Mucosa of stomach (tissue), 1 donor: ENCODE measurements around the gene NCR1.
"Not testable (repeated sequence)": the region's sequence is repeated elsewhere in the genome, so short reads cannot be mapped to it uniquely, and the experiment has no call there.

ENCODE experiments used
- H3K27me3 ChIP-seq: one replicate; pipeline ENCODE4 v1.7.0; 2013; ENCODE audit warnings: mild to moderate bottlenecking, low read length; ENCODE audit not compliant: control insufficient read depth, insufficient read depth
- H3K36me3 ChIP-seq: one replicate; pipeline ENCODE4 v1.7.0; 2013; ENCODE audit warnings: low read length; ENCODE audit not compliant: control insufficient read depth, insufficient read depth
- H3K4me1 ChIP-seq: one replicate; pipeline ENCODE4 v1.7.0; 2013; ENCODE audit warnings: mild to moderate bottlenecking, low read length; ENCODE audit not compliant: control insufficient read depth, insufficient read depth
- H3K4me3 ChIP-seq: one replicate; pipeline ENCODE4 v1.7.0; 2013; ENCODE audit warnings: low read length
- H3K9ac ChIP-seq: one replicate; pipeline ENCODE4 v1.7.0; 2013; ENCODE audit warnings: mild to moderate bottlenecking, low read length, moderate library complexity
- H3K9me3 ChIP-seq: one replicate; pipeline ENCODE4 v1.7.0; 2013; ENCODE audit warnings: mild to moderate bottlenecking, low read length, moderate library complexity; ENCODE audit not compliant: control insufficient read depth
- donor health status: Pancreatic carcinoma.

NCR1 gene

GRCh38 chr19:54918499-54918898, 12.6 kb downstream of the NCR1 start:
- no peak overlapping the region for H3K9ac ChIP-seq
- no peaks in the 10 kb centered on the region for H3K4me1 ChIP-seq
- no peaks in the 10 kb centered on the region for H3K27me3 ChIP-seq
- H3K36me3 ChIP-seq = no peaks in the 10 kb centered on the region
- no peak overlapping the region for H3K4me3 ChIP-seq
- no peaks in the 10 kb centered on the region for H3K9me3 ChIP-seq

- H3K4me3 ChIP-seq, H3K9me3 ChIP-seq, H3K4me1 ChIP-seq, H3K36me3 ChIP-seq, H3K9ac ChIP-seq, H3K27me3 ChIP-seq: not testable (repeated sequence)
Measured at GRCh38 chr19:54919646-54920563, 14.0 kb downstream of the NCR1 start.

GRCh38 chr19:54921082-54921481, 15.1 kb downstream of the NCR1 start:
- no peak overlapping the region for H3K4me3 ChIP-seq
- H3K9ac ChIP-seq = no peak overlapping the region
- H3K27me3 ChIP-seq = no peaks in the 10 kb centered on the region
- no peaks in the 10 kb centered on the region for H3K36me3 ChIP-seq
- no peaks in the 10 kb centered on the region for H3K9me3 ChIP-seq
- no peaks in the 10 kb centered on the region for H3K4me1 ChIP-seq

DNA sequence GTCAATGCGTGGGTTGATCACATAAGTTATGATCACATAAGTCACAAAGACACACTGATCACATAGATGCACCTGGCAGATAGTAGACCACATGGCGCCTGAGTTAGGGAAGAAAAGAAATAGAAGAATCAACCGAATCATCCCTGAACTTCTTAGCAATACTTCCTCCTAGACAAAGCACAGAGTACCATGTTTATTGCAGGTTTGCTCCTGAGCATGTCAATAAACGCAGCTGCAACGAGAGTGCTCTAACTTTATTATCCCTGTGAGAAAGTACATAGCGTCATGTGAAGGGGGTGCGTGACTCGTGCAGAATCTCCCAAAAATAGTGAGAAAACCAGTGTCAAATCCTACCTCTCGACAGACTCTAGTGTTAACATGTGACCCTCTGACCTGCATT, 17.3 kb downstream of the NCR1 start:
- Histone ChIP-seq H3K36me3 (no peaks in the 10 kb centered on the region), H3K9me3 (no peaks in the 10 kb centered on the region), H3K4me3 (no peak overlapping the region), H3K27me3 (no peaks in the 10 kb centered on the region), H3K9ac (no peak overlapping the region), H3K4me1 (no peaks in the 10 kb centered on the region)

- Histone ChIP-seq H3K9ac (no peak overlapping the region), H3K9me3 (no peaks in the 10 kb centered on the region), H3K4me3 (no peak overlapping the region), H3K4me1 (no peaks in the 10 kb centered on the region), H3K27me3 (no peaks in the 10 kb centered on the region), H3K36me3 (no peaks in the 10 kb centered on the region)
Measured at GRCh38 chr19:54928299-54928698, 22.4 kb downstream of the NCR1 start.

DNA sequence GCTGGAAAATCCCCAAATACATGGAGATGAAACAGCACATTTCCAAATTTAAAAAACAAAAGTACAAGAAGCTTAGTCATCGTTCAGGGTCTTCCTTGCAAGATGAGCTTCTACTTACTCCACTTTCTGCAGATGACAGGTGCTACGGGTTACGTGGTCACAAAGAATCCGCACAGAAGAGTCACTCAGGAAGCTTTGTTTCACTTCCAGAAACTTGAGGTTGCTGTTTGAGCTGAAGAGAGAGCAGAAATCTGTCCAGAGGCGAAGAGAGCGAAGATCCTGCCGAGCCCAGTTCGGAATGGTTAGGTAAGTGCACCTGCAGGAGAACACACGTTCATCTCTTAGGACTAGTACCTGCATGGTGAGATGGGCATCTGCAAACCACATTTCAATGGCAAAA, 32.0 kb downstream of the NCR1 start:
- Histone ChIP-seq H3K27me3 (no peaks in the 10 kb centered on the region), H3K9me3 (no peaks in the 10 kb centered on the region), H3K36me3 (no peaks in the 10 kb centered on the region), H3K4me3 (no peak overlapping the region), H3K4me1 (no peaks in the 10 kb centered on the region), H3K9ac (no peak overlapping the region)

GRCh38 chr19:54938906-54939305, 33.0 kb downstream of the NCR1 start:
- H3K9ac ChIP-seq = no peak overlapping the region
- no peaks in the 10 kb centered on the region for H3K27me3 ChIP-seq
- no peaks in the 10 kb centered on the region for H3K4me1 ChIP-seq
- no peak overlapping the region for H3K4me3 ChIP-seq
- H3K36me3 ChIP-seq = no peaks in the 10 kb centered on the region
- H3K9me3 ChIP-seq = no peaks in the 10 kb centered on the region

DNA sequence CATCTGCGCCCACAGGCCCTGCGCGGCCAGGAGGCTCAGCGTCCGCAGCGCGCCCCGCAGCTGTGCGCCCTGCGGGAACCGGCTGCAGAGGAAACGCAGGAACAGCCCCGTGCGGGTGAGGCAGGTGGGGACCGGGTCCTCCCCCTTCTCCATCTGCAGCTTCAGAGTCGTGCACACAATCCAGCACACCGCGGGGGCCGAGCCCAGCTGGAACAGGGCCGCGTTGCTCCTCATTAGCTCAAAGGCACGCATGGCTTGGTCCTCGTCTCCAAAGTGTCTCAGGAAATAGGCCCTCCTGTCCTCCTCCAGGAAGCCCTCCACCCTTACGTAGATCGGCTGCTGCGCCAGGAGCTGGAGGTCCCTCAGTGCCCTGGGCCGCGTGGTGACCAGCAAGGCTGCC, 33.6 kb downstream of the NCR1 start:
- H3K9me3 ChIP-seq, H3K4me3 ChIP-seq, H3K9ac ChIP-seq, H3K4me1 ChIP-seq, H3K27me3 ChIP-seq, H3K36me3 ChIP-seq: not testable (repeated sequence)

DNA sequence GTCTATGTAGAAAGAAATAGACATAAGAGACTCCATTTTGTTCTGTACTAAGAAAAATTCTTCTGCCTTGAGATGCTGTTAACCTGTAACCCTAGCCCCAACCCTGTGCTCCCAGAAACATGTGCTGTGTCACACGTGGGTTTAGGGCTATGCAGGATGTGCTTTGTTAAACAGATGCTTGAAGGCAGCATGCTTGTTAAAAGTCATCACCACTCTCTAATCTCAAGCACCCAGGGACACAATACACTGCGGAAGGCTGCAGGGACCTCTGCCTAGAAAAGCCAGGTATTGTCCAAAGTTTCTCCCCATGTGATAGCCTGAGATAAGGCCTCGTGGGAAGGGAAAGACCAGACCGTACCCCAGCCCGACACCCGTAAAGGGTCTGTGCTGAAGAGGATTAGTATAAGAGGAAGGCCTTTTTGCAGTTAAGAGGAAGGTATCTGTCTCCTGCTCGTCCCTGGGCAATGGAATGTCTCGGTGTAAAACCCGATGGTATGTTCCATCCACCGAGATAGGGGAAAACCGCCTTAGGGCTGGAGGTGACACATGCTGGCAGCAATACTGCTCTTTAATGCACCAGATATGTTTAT, 37.9 kb downstream of the NCR1 start:
- not testable (repeated sequence) for H3K9ac ChIP-seq, H3K27me3 ChIP-seq, H3K4me1 ChIP-seq, H3K9me3 ChIP-seq, H3K4me3 ChIP-seq, H3K36me3 ChIP-seq

DNA sequence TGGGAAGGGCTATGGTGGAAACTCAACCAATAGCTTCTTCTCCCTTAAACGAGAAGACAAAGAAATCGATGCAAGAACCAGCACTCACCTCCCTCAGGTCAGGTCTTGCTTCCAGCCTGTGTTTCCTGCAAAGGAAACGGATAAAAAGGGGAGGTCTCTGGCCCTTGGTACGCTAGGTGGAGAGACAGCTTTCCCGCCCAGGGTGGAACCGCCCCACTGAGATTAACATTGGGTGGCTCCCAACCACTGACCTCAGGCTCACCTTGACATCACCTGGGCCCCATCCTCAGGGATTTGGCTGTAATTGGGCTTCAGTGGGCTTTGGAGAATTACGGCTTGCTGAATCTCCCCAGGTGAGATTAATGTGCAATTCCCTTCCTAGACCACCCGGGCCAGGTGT, 41.4 kb downstream of the NCR1 start, which contains the start of gene NLRP7:
NLRP7 (minus strand) TSS at position 150 of the 400 bp plus-strand sequence.
- no peak within 1 kb of the TSS for H3K9ac ChIP-seq
- no peaks in the 10 kb centered on the region for H3K36me3 ChIP-seq
- H3K27me3 ChIP-seq = no peaks in the 10 kb centered on the region
- H3K4me3 ChIP-seq = no peak within 1 kb of the TSS
- no peaks in the 10 kb centered on the region for H3K9me3 ChIP-seq
- H3K4me1 ChIP-seq = no peaks in the 10 kb centered on the region

- H3K27me3 ChIP-seq = no peaks in the 10 kb centered on the region
- no peak overlapping the region for H3K4me3 ChIP-seq
- no peaks in the 10 kb centered on the region for H3K4me1 ChIP-seq
- H3K9me3 ChIP-seq = no peaks in the 10 kb centered on the region
- no peak overlapping the region for H3K9ac ChIP-seq
- H3K36me3 ChIP-seq = no peaks in the 10 kb centered on the region
Measured at GRCh38 chr19:54949412-54949811, 43.5 kb downstream of the NCR1 start.

DNA sequence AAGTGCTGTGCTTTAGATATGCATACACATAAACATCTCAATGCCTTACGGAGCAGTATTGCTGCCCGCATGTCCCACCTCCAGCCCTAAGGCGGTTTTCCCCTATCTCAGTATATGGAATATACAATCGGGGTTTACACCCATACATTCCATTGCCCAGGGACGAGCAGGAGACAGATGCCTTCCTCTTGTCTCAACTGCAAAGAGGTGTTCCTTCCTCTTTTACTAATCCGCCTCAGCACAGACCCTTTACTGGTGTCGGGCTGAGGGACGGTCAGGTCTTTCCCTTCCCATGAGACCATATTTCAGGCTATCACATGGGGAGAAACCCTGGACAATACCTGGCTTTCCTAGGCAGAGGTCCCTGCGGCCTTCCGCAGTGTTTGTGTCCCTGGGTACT, 44.6 kb downstream of the NCR1 start:
- not testable (repeated sequence) for H3K36me3 ChIP-seq, H3K9me3 ChIP-seq, H3K27me3 ChIP-seq, H3K9ac ChIP-seq, H3K4me1 ChIP-seq, H3K4me3 ChIP-seq
